HG02610 (cell line): Measurements from ENCODE around the gene MINDY3.
"Not testable (repeated sequence)": the region's sequence is repeated elsewhere in the genome, so short reads cannot be mapped to it uniquely, and the experiment has no call there.

Experiments
- ATAC-seq: cut with Tn5 transposase; IDR thresholded peaks from one replicate; pipeline ENCODE4 v1.9.1; 2021; ENCODE audit warnings: mild to moderate bottlenecking, moderate library complexity; ENCODE audit not compliant: unreplicated experiment

Gene MINDY3

GRCh38 chr10:15781381-15781960 lies 78.8 kb downstream of the MINDY3 start:
- ATAC-seq: no peak

- ATAC-seq: no peak
These were observed 79.8 kb downstream of the MINDY3 start for GRCh38 chr10:15780353-15781135.

DNA sequence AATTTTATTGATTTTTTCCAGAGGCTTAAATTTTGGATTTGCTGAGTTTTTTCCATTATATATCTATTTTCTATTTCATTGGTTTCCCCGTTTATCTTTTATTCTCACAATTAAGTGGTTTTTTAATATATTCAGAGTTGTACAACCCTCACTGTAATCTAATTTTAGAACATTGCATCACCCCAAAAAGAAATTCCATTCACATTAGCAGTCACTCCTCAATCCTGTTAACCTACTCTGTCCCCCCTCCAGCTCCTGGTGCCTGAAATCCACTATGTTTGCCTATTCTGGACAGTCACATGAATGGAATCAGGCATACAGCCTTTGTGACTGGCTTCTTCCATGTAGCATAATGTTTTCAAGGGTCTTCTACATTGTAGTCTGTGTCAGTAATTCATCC lies 84.8 kb downstream of the MINDY3 start:
- no peak for ATAC-seq

DNA sequence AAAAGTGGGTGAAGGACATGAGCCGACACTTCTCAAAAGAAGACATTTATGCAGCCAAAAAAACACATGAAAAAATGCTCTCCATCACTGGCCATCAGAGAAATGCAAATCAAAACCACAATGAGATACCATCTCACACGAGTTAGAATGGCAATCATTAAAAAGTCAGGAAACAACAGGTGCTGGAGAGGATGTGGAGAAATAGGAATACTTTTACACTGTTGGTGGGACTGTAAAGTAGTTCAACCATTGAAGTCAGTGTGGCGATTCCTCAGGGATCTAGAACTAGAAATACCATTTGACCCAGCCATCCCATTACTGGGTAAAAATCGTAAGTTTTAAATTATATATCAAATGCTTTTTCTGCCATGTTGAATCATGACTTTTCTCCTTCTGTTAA lies 85.8 kb downstream of the MINDY3 start:
- ATAC-seq: not testable (repeated sequence)

- ATAC-seq: no peak
These were observed 95.3 kb downstream of the MINDY3 start for GRCh38 chr10:15764892-15765454.

- no peak for ATAC-seq
These were observed 97.3 kb downstream of the MINDY3 start for GRCh38 chr10:15763006-15763405.

- not testable (repeated sequence) for ATAC-seq
These were observed 98.1 kb downstream of the MINDY3 start for GRCh38 chr10:15762239-15762638.

DNA sequence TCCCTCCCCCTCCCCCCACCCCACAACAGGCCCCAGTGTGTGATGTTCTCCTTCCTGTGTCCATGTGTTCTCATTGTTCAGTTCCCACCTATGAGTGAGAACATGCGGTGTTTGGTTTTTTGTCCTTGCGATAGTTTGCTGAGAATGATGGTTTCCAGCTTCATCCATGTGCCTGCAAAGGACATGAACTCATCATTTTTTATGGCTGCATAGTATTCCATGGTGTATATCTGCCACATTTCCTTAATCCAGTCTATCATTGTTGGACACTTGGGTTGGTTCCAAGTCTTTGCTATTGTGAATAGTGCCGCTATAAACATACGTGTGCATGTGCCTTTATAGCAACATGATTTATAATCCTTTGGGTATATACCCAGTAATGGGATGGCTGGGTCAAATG lies 99.1 kb downstream of the MINDY3 start:
- not testable (repeated sequence) for ATAC-seq

DNA sequence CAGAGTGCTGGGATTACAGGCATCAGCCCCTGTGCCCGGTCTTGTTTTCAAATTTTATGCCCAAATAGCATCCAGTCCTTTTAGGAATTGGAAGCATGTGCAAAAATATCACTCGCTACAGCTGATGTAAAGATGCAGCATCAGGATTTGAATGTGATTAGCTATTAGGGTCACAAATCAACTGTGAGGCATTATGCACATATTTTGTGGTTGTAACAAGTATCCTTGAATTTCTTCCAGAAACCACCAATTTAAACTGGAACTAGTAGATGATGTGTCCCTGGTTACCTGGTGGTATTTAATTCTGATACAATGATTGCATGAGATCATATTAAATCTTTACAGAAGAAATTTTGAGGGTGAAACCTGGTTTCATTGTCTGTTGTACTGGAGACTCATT lies 99.6 kb downstream of the MINDY3 start:
- no peak for ATAC-seq

DNA sequence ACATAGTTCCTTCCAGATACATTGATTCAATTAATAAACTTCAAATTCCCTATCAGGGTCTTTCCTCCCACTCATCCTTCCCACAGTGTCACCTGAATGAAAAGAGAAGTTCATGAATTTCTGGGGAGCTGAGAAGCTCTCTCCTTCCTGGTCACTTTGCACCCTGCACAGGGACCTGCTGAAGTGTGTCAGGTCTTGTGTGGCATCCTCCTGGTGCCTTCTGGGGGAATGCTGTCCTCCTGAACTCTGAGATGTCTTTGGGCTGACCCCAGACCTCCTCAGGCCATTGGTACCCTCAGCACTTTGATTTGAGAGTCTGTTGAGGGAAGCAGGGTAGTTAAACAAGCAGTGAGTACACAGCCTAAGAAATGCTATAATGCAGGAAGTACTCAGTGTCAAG lies 101.0 kb downstream of the MINDY3 start:
- no peak for ATAC-seq

- ATAC-seq: no peak
These were observed 101.7 kb downstream of the MINDY3 start for GRCh38 chr10:15758618-15759017.

DNA sequence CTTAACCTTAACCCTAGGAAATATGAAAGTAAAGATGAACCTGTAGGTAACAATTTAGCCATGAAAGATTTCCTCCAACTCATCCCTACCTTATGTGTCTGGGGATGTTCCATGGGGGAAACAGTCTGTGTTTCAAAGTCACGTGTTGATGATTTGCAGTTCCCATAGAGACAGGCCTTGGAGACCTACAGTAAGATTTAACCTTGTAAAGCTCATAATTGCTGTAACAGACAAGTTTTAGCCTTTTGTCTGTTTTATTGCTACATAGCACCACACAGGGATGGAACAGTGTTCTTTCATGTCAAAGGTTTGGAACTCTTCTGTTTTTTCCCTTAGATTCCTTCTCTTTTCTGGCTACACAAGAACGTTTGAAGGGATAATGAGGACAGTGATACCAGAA lies 105.4 kb downstream of the MINDY3 start:
- ATAC-seq: no peak

- no peak for ATAC-seq
These were observed 109.3 kb downstream of the MINDY3 start for GRCh38 chr10:15751046-15751445.

- no peak for ATAC-seq
These were observed 112.2 kb downstream of the MINDY3 start for GRCh38 chr10:15748126-15748525.

DNA sequence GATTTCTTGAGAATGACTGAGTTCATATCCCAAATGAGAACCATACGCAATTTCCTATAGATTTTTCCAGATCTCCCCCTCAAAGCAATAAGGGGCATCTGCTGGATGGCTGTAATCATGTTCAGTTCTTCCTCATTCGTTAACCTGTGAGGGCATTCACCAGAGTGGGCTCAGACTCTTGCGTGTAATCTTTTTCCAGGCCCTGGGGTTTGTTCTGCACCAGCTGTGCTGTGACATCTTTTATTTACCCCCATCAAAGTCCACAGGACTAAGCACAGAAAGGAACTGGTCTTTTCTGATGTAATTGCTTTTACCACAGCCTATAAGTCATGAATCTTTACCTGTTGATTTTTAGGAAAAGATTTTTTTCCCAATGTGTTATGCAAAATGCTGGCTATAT lies 112.7 kb downstream of the MINDY3 start:
- ATAC-seq: no peak

DNA sequence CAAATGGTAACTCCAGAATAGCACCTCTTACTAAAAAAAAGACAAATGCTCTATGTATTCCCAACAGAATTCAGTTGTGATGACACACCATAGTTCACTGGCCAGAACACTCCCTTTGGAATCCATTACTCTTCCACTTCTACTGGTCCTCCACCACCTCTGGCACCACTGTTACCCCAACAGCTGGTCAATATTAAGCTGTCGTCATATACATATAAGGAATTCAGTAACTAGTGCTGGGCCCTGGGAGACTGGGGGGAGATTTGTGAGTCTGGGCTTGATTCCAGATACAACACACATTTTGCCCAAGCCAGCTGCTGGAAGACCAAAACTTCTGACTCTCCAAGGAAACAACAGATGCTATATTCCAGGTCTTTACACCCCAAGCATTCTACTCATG lies 114.6 kb downstream of the MINDY3 start:
- no peak for ATAC-seq

DNA sequence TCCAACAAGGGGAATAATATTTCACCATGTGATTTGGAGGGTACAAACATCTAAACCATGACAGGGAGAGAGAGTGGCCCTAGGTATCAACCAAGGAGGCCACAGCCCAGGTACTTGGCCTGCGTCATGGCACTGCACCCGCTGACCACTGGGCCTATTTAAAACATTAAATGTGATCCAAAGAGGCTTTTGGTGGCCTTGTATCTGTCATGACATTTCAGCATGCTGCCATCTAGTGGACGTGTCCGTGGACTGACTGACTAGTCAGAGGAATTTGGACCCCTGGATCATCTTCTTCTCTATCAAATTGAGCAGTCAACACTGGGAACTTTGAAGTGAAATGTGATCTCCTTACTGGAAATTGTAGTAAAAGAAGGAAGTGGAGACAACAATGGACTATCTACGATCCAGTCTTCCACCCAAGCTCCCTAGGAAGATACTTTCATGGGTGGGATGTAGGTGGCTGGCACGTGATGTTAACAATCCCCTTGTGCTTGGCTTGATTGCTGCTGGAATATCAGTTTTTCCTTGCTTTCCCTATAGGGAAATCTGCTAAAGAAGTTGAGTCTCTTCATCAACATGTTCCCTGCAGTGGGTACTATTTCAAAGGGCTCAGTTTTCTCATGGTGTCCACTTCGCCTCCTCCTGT lies 116.0 kb downstream of the MINDY3 start:
- ATAC-seq: peak; percentile 61

- ATAC-seq: no peak
These were observed 116.9 kb downstream of the MINDY3 start for GRCh38 chr10:15743443-15743842.

DNA sequence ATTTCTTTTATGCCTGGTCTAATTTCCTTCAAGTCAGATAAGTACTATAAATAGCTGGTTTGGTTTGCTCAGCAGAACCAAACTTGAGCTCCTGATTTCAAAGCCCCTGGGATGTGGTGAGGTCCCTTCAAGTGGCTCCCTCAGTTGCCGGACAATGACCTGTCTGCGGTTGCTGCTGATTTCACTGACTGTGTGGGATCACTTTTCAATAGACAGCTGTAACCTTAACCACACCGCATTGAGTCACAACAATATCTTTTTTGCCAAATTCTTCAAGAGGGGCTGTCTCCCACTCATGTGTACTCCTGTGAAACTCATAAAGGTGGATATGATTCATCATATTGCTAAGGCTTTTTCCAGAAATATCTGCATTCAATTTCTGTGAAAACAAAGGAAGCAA lies 117.5 kb downstream of the MINDY3 start:
- ATAC-seq: no peak

GRCh38 chr10:15742102-15742501 lies 118.2 kb downstream of the MINDY3 start:
- ATAC-seq: no peak

DNA sequence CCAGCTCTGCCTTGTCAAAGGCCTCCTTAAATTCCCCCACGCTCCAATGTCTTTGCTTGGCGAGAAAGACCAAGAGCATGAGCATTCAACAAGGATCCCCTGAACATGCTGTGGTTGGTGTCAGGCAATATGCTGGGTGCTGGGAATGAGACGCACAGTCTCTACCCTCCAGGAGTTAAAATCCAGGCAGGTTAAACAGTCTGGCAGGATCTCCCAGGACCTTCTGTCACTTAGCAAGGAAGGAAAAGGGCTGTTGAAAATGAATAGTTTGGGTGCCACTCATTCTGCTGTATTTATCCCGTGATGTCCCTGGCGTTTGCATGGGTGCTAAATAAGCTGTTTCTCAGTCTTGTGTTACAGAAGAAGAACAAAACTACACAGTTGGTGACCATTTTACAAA lies 118.7 kb downstream of the MINDY3 start:
- ATAC-seq: no peak

DNA sequence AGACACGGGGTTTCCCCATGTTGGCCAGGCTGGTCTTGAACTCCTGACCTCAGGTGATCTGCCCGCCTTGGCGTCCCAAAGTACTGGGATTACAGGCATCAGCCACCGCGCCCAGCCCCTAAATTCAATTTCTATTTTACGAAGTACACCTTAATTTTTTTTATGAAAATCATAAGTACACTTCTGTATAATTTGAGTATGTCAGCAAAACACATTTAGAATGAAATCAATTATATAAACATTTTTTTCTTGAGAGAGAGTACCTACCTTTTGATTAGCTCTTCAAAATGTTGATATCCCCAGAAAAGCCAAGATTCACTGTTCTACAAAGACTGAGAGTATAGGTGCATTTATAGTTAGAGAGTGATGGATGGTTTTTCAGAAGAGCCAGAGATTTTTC lies 120.0 kb downstream of the MINDY3 start:
- no peak for ATAC-seq
